GM12865 (cell line): ENCODE data around the gene XPA.
"Not testable (repeated sequence)": the region's sequence is repeated elsewhere in the genome, so short reads cannot be mapped to it uniquely, and the experiment has no call there.

Experiments
- DNase-seq: peaks from one replicate; pipeline ENCODE4 v3.0.0; 2010; ENCODE audit warnings: low read depth
- H3K4me3 ChIP-seq: 2 replicates; pipeline ENCODE4 v1.5.1; 2011; ENCODE audit warnings: mild to moderate bottlenecking, low read depth, low read length, control low read depth
- CTCF ChIP-seq: IDR thresholded peaks from 2 replicates; pipeline ENCODE4 v1.5.1; 2011; ENCODE audit warnings: low read length, control low read depth, low read depth, inconsistent platforms; ENCODE audit not compliant: insufficient read depth; ENCODE audit errors: missing control alignments

Gene XPA

GRCh38 chr9:97696803-97697601 lies at the start of gene XPA:
XPA (minus strand) TSS chr9:97697340; CDS start chr9:97697292, 48 bp downstream.
- peak; percentile 97 for DNase-seq
- TF ChIP-seq CTCF: no peak
- peak within 1 kb of the TSS; percentile 74 for H3K4me3 ChIP-seq

- TF ChIP-seq CTCF: no peak
- DNase-seq: no peak
Measured at GRCh38 chr9:97744710-97745708, 47.9 kb upstream of the XPA start.

GRCh38 chr9:97744025-97744424 lies 46.9 kb upstream of the XPA start:
- DNase-seq, H3K4me3 ChIP-seq: not testable (repeated sequence)

More at GRCh38 chr9:97744710-97745708, 47.9 kb upstream of the XPA start:
- H3K4me3 ChIP-seq: no peak overlapping the region

- no peak overlapping the region for H3K4me3 ChIP-seq
- no peak for DNase-seq
- TF ChIP-seq CTCF: no peak
Measured at GRCh38 chr9:97742545-97742944, 45.4 kb upstream of the XPA start.

GRCh38 chr9:97741947-97742346 lies 44.8 kb upstream of the XPA start:
- no peak overlapping the region for H3K4me3 ChIP-seq
- TF ChIP-seq CTCF: no peak
- no peak for DNase-seq

- no peak overlapping the region for H3K4me3 ChIP-seq
- DNase-seq: peak; percentile 31
- no peak for TF ChIP-seq CTCF
Measured at GRCh38 chr9:97740848-97741821, 44.0 kb upstream of the XPA start.
